Parathyroid adenoma (tissue), 2 donors: ENCODE measurements around the gene YTHDF2.

Source experiments
- H2AFZ ChIP-seq: fragments of 300-600 bp; sonication (generic); one replicate; pipeline ENCODE4 v1.7.0; 2017; ENCODE audit warnings: antibody characterized with exemption, mild to moderate bottlenecking
- H3K27ac ChIP-seq: fragments of 300-600 bp; sonication (generic); one replicate; pipeline ENCODE4 v1.7.0; 2017
- H3K27me3 ChIP-seq: fragments of 300-600 bp; sonication (generic); one replicate; pipeline ENCODE4 v1.7.0; 2017; ENCODE audit warnings: low read length; ENCODE audit not compliant: control insufficient read depth, insufficient read depth
- H3K36me3 ChIP-seq: fragments of 300-600 bp; sonication (generic); one replicate; pipeline ENCODE4 v1.7.0; 2017; ENCODE audit warnings: low read length; ENCODE audit not compliant: control insufficient read depth, insufficient read depth
- H3K4me1 ChIP-seq: fragments of 300-600 bp; sonication (generic); one replicate; pipeline ENCODE4 v1.7.0; 2017; ENCODE audit warnings: control low read depth
- H3K4me2 ChIP-seq: fragments of 300-600 bp; sonication (generic); one replicate; pipeline ENCODE4 v1.7.0; 2017; ENCODE audit warnings: low read length
- H3K4me3 ChIP-seq: fragments of 300-600 bp; sonication (generic); one replicate; pipeline ENCODE4 v1.7.0; 2017; ENCODE audit warnings: low read depth, low read length
- H3K79me2 ChIP-seq: fragments of 300-600 bp; sonication (generic); one replicate; pipeline ENCODE4 v1.7.0; 2017; ENCODE audit warnings: control low read depth
- H3K9ac ChIP-seq: fragments of 300-600 bp; sonication (generic); one replicate; pipeline ENCODE4 v1.7.0; 2017; ENCODE audit warnings: mild to moderate bottlenecking
- H3K9me3 ChIP-seq: fragments of 300-600 bp; sonication (generic); one replicate; pipeline ENCODE4 v1.7.0; 2017; ENCODE audit warnings: low read length; ENCODE audit not compliant: control insufficient read depth
- CTCF ChIP-seq: fragments of 300-600 bp; sonication (generic); IDR thresholded peaks from one replicate; pipeline ENCODE4 v1.7.0; 2017; ENCODE audit warnings: antibody characterized with exemption, mild to moderate bottlenecking
- donor health status: primary hyperparathyroidism.

The YTHDF2 gene

GRCh38 chr1:28796352-28797211 lies 59.8 kb downstream of the YTHDF2 start:
- H3K9me3 ChIP-seq: no peaks in the 10 kb centered on the region
- no peaks in the 10 kb centered on the region for H3K4me1 ChIP-seq
- no peak overlapping the region for H3K4me2 ChIP-seq
- no peaks in the 10 kb centered on the region for H3K36me3 ChIP-seq
- TF ChIP-seq CTCF: no peak
- no peak overlapping the region for H3K9ac ChIP-seq
- H3K79me2 ChIP-seq: no peaks in the 10 kb centered on the region
- H3K4me3 ChIP-seq: no peak overlapping the region
- H2AFZ ChIP-seq: no peak overlapping the region
- no peaks in the 10 kb centered on the region for H3K27me3 ChIP-seq
- no peak overlapping the region for H3K27ac ChIP-seq

GRCh38 chr1:28800324-28800723 lies 63.6 kb downstream of the YTHDF2 start:
- Histone ChIP-seq H3K36me3 (no peaks in the 10 kb centered on the region), H3K4me2 (no peak overlapping the region), H3K4me1 (no peaks in the 10 kb centered on the region), H2AFZ (no peak overlapping the region), H3K9me3 (no peaks in the 10 kb centered on the region), H3K27ac (no peak overlapping the region), H3K27me3 (no peaks in the 10 kb centered on the region), H3K9ac (no peak overlapping the region), H3K4me3 (no peak overlapping the region), H3K79me2 (no peaks in the 10 kb centered on the region)
- no peak for TF ChIP-seq CTCF

- Histone ChIP-seq H3K4me2 (no peak overlapping the region), H3K27ac (no peak overlapping the region), H3K9me3 (no peaks in the 10 kb centered on the region), H3K36me3 (no peaks in the 10 kb centered on the region), H3K79me2 (no peaks in the 10 kb centered on the region), H3K4me3 (no peak overlapping the region), H3K9ac (no peak overlapping the region), H3K4me1 (no peaks in the 10 kb centered on the region), H3K27me3 (no peaks in the 10 kb centered on the region), H2AFZ (no peak overlapping the region)
- TF ChIP-seq CTCF: no peak
Measured at GRCh38 chr1:28801461-28801860, 64.7 kb downstream of the YTHDF2 start.

GRCh38 chr1:28803051-28803450 lies 66.3 kb downstream of the YTHDF2 start:
- H2AFZ ChIP-seq: no peak overlapping the region
- H3K36me3 ChIP-seq: no peaks in the 10 kb centered on the region
- no peak for TF ChIP-seq CTCF
- no peak overlapping the region for H3K27ac ChIP-seq
- no peaks in the 10 kb centered on the region for H3K4me1 ChIP-seq
- no peak overlapping the region for H3K4me2 ChIP-seq
- no peaks in the 10 kb centered on the region for H3K79me2 ChIP-seq
- H3K9me3 ChIP-seq: no peaks in the 10 kb centered on the region
- H3K9ac ChIP-seq: no peak overlapping the region
- no peak overlapping the region for H3K4me3 ChIP-seq
- H3K27me3 ChIP-seq: no peaks in the 10 kb centered on the region

GRCh38 chr1:28803662-28804061 lies 66.9 kb downstream of the YTHDF2 start:
- no peak overlapping the region for H3K27ac ChIP-seq
- no peak overlapping the region for H2AFZ ChIP-seq
- no peak overlapping the region for H3K4me3 ChIP-seq
- no peaks in the 10 kb centered on the region for H3K27me3 ChIP-seq
- H3K36me3 ChIP-seq: no peaks in the 10 kb centered on the region
- no peaks in the 10 kb centered on the region for H3K4me1 ChIP-seq
- no peak for TF ChIP-seq CTCF
- no peaks in the 10 kb centered on the region for H3K9me3 ChIP-seq
- H3K9ac ChIP-seq: no peak overlapping the region
- H3K4me2 ChIP-seq: no peak overlapping the region
- H3K79me2 ChIP-seq: no peaks in the 10 kb centered on the region
